Measurements from ENCODE around the gene GLP2R. TPM values are rescaled to one million over a fixed set of nuclear protein-coding genes. Genes with fewer than 3 reads are reported as not detected.
"Not testable (repeated sequence)": the region's sequence is repeated elsewhere in the genome, so short reads cannot be mapped to it uniquely, and the experiment has no call there.

GLP2R gene
- total RNA-seq, 6 experiments from 2014 or later = not detected

DNA sequence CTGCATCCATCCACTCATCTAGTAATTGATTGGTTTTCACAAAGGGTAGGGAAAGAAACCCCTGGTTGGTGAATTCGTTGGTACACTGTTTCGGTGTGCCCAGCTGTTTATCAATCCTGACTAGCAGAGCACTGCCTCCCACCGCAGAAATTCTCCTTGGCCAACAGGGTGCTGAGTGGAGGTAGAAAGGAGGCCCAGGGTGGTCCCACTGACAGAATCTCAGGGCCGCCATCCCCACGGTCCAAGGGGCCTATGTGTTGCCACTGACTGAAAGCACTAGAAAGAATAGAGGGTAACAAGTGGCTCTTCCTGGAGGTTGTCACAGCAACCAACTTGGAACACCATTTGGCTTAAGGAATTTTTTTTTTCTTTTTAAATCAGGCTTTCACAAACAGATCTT is 87.8 kb downstream of the GLP2R start:
- Mint-ChIP-seq H3K4me3 (no peak overlapping the region), H3K9me3 (no peaks in the 10 kb centered on the region; the same call in 1 of the 2 replicates), H3K27me3 (ENCODE audit: insufficient read depth) (peaks cover 12% of the 10 kb centered on the region; the same call in 1 of the 2 replicates), H3K27ac (no peak overlapping the region), H3K36me3 (ENCODE audit: low read depth) (no peaks in the 10 kb centered on the region), H3K4me1 (ENCODE audit: low read depth) (no peaks in the 10 kb centered on the region)
- no peak for DNase-seq
- TF ChIP-seq CTCF (IDR thresholded peaks at IDR 0.05) = no peak

DNA sequence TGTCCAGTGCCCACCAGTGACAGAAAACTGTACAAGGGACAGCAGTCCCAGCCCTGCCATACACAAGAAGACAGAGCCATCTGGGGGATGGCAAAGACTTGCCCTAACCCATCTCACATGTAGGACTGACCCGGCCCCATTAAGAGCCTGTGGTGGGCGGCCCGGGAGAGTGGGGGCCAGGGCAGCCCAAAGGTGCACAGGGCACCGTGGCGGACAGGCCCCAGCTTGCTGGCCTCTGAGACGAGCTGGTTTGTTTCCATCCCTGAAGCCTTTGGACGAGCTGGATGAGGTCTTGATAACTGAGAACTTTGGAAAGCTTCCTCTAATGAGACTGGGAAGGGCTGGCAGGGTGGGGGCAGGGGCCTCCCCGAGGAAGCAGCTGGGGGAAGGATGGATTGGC is 90.4 kb downstream of the GLP2R start:
- Mint-ChIP-seq H3K27ac (no peak overlapping the region), H3K4me3 (no peak overlapping the region), H3K36me3 (ENCODE audit: low read depth) (no peaks in the 10 kb centered on the region), H3K9me3 (no peaks in the 10 kb centered on the region; the same call in 1 of the 2 replicates), H3K27me3 (ENCODE audit: insufficient read depth) (peaks cover 6% of the 10 kb centered on the region), H3K4me1 (ENCODE audit: low read depth) (no peaks in the 10 kb centered on the region)
- no peak for DNase-seq
- TF ChIP-seq CTCF (IDR thresholded peaks at IDR 0.05) = no peak

GRCh38 chr17:9917131-9917530 is 91.4 kb downstream of the GLP2R start:
- peaks cover 3% of the 10 kb centered on the region for H3K27me3 Mint-ChIP-seq (ENCODE audit: insufficient read depth)
- H3K4me1 Mint-ChIP-seq (ENCODE audit: low read depth) = no peaks in the 10 kb centered on the region
- DNase-seq = no peak
- no peaks in the 10 kb centered on the region; the same call in 1 of the 2 replicates for H3K9me3 Mint-ChIP-seq
- no peak overlapping the region for H3K27ac Mint-ChIP-seq
- H3K36me3 Mint-ChIP-seq (ENCODE audit: low read depth) = no peaks in the 10 kb centered on the region
- H3K4me3 Mint-ChIP-seq = no peak overlapping the region
- TF ChIP-seq CTCF (IDR thresholded peaks at IDR 0.05) = no peak

GRCh38 chr17:9917801-9918200 is 92.1 kb downstream of the GLP2R start:
- TF ChIP-seq CTCF (IDR thresholded peaks at IDR 0.05) = no peak
- H3K27me3 Mint-ChIP-seq (ENCODE audit: insufficient read depth) = peaks cover 3% of the 10 kb centered on the region
- no peak for DNase-seq
- H3K36me3 Mint-ChIP-seq (ENCODE audit: low read depth) = no peaks in the 10 kb centered on the region
- no peak overlapping the region for H3K4me3 Mint-ChIP-seq
- no peaks in the 10 kb centered on the region; the same call in 1 of the 2 replicates for H3K9me3 Mint-ChIP-seq
- no peaks in the 10 kb centered on the region for H3K4me1 Mint-ChIP-seq (ENCODE audit: low read depth)
- no peak overlapping the region for H3K27ac Mint-ChIP-seq

GRCh38 chr17:9918352-9918751 is 92.6 kb downstream of the GLP2R start:
- no peak for TF ChIP-seq CTCF (IDR thresholded peaks at IDR 0.05)
- Mint-ChIP-seq H3K36me3 (ENCODE audit: low read depth) (no peaks in the 10 kb centered on the region), H3K9me3 (no peaks in the 10 kb centered on the region), H3K27ac (no peak overlapping the region), H3K27me3 (ENCODE audit: insufficient read depth) (peaks cover 3% of the 10 kb centered on the region), H3K4me3 (no peak overlapping the region), H3K4me1 (ENCODE audit: low read depth) (no peaks in the 10 kb centered on the region)
- DNase-seq = no peak

DNA sequence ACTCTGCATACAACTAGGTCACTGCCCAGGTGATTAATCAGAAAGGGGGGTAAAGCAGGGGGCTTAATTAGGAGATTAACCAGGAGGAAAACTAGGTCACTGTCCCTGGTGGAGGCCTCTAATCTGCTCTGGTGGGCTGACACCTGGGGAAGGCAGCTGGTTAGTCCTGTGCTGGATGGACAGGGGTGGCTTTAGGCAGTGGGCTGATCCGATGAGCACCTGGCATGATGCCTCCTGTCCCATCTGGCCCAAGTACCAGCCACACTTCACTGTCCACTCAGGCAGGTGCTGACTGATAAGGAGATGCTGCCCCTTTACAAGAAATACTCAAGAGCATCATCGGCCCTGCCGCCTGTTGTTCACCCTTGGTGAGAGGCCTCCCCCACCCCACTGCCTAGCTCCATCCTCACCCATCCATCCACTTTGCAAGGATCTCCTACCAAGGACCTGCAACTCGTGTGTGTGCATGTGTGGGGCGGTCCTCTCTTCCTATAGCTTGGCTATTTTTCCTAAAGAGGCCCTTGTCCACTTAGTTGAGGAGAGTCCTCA is 93.2 kb downstream of the GLP2R start:
- no peak for DNase-seq
- no peaks in the 10 kb centered on the region for H3K9me3 Mint-ChIP-seq
- H3K27me3 Mint-ChIP-seq (ENCODE audit: insufficient read depth) = peaks cover 3% of the 10 kb centered on the region
- H3K36me3 Mint-ChIP-seq (ENCODE audit: low read depth) = no peaks in the 10 kb centered on the region
- no peaks in the 10 kb centered on the region for H3K4me1 Mint-ChIP-seq (ENCODE audit: low read depth)
- no peak overlapping the region for H3K4me3 Mint-ChIP-seq
- H3K27ac Mint-ChIP-seq = no peak overlapping the region
- no peak for TF ChIP-seq CTCF (IDR thresholded peaks at IDR 0.05)

- H3K36me3 Mint-ChIP-seq (ENCODE audit: low read depth); H3K4me1 Mint-ChIP-seq (ENCODE audit: low read depth); H3K27me3 Mint-ChIP-seq (ENCODE audit: insufficient read depth); H3K9me3 Mint-ChIP-seq; H3K4me3 Mint-ChIP-seq; DNase-seq; H3K27ac Mint-ChIP-seq: not testable (repeated sequence)
Measured at GRCh38 chr17:9921216-9921615, 95.5 kb downstream of the GLP2R start.
